Kidney capillary endothelial cell (primary cell): ENCODE results near the gene DDX24.

Experiments
- DNase-seq: peaks from one replicate; pipeline ENCODE4 v3.0.0-alpha.2; 2018; ENCODE audit warnings: low spot score

DDX24 gene

DNA sequence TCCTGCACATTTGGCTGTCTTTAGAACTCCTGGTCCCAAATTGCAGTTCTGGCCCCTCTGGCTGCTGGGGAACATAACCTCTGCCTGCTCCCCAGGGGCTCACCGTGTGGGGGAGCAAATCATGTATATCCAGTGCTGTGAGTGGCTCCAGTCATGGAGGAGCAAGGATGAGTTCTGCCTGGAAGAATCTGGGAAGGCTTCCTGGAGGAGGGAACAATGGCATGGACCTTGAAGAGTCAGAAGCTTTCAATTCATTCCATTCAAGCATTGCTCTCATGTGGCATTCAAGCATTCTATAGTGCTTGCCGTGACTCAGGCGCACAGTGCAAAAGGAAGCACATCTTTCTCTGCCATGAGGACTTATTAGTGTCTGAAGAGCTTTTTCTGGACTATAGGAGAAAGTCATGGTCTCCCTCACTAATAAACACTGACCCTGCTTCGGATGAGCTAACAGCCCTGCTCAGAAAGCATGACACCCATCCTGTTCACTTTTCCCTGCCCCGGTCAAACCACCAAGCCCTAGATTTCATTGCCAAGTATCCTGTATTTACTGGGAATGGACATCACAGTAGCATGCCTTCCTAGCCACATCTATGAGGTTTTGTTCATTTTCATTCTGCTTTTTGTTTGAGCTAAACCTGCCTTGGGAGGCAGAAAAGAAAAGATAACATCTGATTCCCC is 33.0 kb upstream of the DDX24 start:
- DNase-seq: no peak

DNA sequence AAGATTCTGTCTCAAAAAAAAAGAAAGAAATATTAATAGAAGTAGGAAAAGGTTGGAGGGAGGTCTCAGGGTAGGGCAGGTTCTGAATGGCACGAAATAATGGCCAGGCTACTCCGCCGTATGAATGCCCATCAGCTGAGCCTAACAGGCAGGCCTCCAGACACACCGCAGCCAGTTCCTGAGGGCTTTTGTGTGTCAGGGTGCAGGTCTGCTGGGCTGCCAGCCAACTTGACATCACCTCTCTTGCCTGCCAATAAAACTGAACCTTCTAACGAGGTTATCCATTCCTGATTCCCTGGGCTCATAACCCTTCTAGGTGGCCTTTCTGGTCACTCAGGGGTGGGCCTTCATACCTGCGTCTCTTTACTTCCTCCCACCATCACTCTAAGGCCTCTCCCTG is 32.5 kb upstream of the DDX24 start:
- no peak for DNase-seq

- DNase-seq: no peak
Measured at GRCh38 chr14:94113073-94113472, 32.1 kb upstream of the DDX24 start.

DNA sequence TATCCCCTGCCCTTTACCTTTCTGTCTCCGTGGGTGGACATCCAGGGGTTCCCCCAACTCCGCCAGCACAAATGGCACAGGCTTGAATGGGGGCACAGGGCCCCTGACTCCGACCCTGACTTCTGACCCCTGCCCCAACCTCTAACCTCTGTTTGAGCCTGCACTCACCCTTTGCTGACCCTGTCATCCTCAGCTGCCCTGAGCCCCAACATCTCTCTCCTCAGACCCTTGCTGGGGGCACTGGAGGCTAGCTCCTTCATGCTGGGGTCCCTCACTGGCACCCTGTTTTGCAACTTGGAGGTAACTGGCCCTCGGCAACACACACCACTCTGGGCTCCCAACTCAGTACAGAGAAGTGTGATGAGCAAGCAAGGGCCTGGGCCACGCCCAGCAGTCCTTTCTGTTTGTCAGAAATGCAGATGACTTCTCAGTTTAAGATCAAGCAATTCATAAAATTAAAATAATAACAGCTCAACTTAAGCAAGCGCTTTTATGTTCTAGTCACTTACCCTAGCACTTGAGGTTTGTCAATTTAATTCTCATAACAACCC is 31.6 kb upstream of the DDX24 start:
- DNase-seq: no peak

GRCh38 chr14:94111276-94112095 is 30.5 kb upstream of the DDX24 start:
- DNase-seq: no peak

- DNase-seq: no peak
Measured at GRCh38 chr14:94110552-94111181, 29.7 kb upstream of the DDX24 start, which contains the start of gene IFI27. Gene IFI27 (plus strand): TSS chr14:94110736.

GRCh38 chr14:94109915-94110250 is 28.9 kb upstream of the DDX24 start:
- DNase-seq: no peak

GRCh38 chr14:94104731-94105130 is 23.7 kb upstream of the DDX24 start:
- no peak for DNase-seq

GRCh38 chr14:94103554-94104150 is 22.6 kb upstream of the DDX24 start:
- DNase-seq: no peak

DNA sequence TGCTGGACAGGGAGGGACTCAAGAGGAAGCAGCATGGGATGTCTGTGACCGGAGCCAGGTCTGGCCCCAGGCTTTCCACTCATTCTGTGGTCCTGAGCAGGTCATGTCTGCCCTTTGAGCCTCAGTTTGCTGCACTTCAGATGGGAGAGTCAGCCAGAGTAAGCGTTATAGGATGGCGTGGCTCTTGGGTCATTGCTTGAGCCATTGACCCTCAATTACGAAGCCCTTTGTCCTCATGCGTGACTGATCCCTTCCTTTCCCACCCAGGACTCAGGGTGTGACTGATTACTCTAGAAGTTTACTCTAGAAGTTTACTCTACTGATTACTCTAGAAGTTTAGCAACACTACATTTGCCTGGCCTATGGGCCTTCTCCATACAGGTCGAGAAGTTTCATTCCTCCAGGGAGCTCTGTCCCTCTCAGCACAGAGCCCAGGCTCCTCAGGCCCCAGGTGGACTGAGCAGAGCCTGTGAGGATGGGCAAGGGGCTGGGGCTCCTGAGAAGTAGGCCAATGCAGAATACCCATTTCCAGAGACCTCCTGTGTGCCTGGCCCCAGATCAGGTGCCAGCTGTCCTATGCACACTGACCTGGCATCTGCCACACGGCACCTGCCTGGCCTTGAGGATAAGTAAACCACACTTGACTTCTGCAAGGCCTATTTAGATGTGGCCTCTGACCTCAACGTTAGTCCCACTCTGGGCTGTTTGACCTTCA is 21.9 kb upstream of the DDX24 start:
- DNase-seq: no peak

- no peak for DNase-seq
Measured at GRCh38 chr14:94101748-94102147, 20.7 kb upstream of the DDX24 start.

GRCh38 chr14:94100847-94101246 is 19.8 kb upstream of the DDX24 start:
- DNase-seq: no peak

- no peak for DNase-seq
Measured at GRCh38 chr14:94099006-94099405, 18.0 kb upstream of the DDX24 start.

GRCh38 chr14:94098326-94098992 is 17.5 kb upstream of the DDX24 start:
- DNase-seq: no peak

GRCh38 chr14:94097091-94097490 is 16.1 kb upstream of the DDX24 start:
- no peak for DNase-seq

GRCh38 chr14:94093418-94093817 is 12.4 kb upstream of the DDX24 start:
- no peak for DNase-seq

GRCh38 chr14:94089479-94089878 is 8.5 kb upstream of the DDX24 start:
- DNase-seq: no peak

- DNase-seq: no peak
Measured at GRCh38 chr14:94088516-94088915, 7.5 kb upstream of the DDX24 start.

GRCh38 chr14:94087891-94088290 is 6.9 kb upstream of the DDX24 start:
- DNase-seq: no peak

- DNase-seq: no peak
Measured at GRCh38 chr14:94081386-94081820, 401 bp upstream of the DDX24 start.
